Peyer's patch (tissue), 4 donors: ENCODE data around the gene NOS1AP. TPM values are rescaled to one million over a fixed set of nuclear protein-coding genes. Genes with fewer than 3 reads are reported as not detected.
"Not testable (repeated sequence)": the region's sequence is repeated elsewhere in the genome, so short reads cannot be mapped to it uniquely, and the experiment has no call there.

Source experiments
- DNase-seq, 3 donors: peaks; one replicate each; pipeline ENCODE4 v3.0.0-alpha.2; 2017 to 2019
- H3K27ac ChIP-seq, 4 donors: fragments of 200-600 bp; sonication (generic); one replicate each; pipeline ENCODE4 v1.5.1; 2016 to 2019
- H3K27me3 ChIP-seq, 2 donors: fragments of 200-600 bp; sonication (generic); one replicate each; pipeline ENCODE4 v1.5.1; 2019
- H3K36me3 ChIP-seq, 3 donors: fragments of 200-600 bp; sonication (generic); one replicate each; pipeline ENCODE4 v1.5.1; 2016 to 2019
- H3K4me1 ChIP-seq, 4 donors: fragments of 200-600 bp; sonication (generic); one replicate each; pipeline ENCODE4 v1.5.1; 2016 to 2019
- H3K4me3 ChIP-seq, 4 donors: fragments of 200-600 bp; sonication (generic); 1 replicate in 3 of 4; 2 replicates in 1 of 4; pipeline ENCODE4 v1.5.1; 2016 to 2019; ENCODE audit warnings: mild to moderate bottlenecking in 1 of 4
- H3K9me3 ChIP-seq, 4 donors: fragments of 200-600 bp; sonication (generic); one replicate each; pipeline ENCODE4 v1.5.1; 2016 to 2019; ENCODE audit warnings: mild to moderate bottlenecking in 1 of 4
- POLR2A ChIP-seq, 2 donors: fragments of 450-650 bp; IDR thresholded peaks; one replicate each; pipeline ENCODE4 v1.5.1; 2017; ENCODE audit warnings: antibody characterized with exemption in 2 of 2, mild to moderate bottlenecking in 2 of 2, moderate library complexity in 2 of 2
- total RNA-seq, 4 donors: library from RNA; depleted of rRNA; stranded (reverse); fragments of >200 nt; gene quantifications; one replicate each; pipeline ENCODE4 v1.1.0, GENCODE V29; 2016
- TF ChIP-seq, protein P1 (sequence below), 6 experiments: fragments of 450-650 bp in 4 of 6; fragments of 200-600 bp in 2 of 6; sonication (generic) in 1 of 6; IDR thresholded peaks; one replicate each; pipeline ENCODE4 v1.5.1; 2017 to 2019; ENCODE audit warnings: antibody characterized with exemption in 6 of 6, mild to moderate bottlenecking in 3 of 6, moderate library complexity in 1 of 6

Gene NOS1AP
- total RNA-seq, 4 donors from 2014 or later, result 6.3 to 18.5 (median 11.9) TPM

DNA sequence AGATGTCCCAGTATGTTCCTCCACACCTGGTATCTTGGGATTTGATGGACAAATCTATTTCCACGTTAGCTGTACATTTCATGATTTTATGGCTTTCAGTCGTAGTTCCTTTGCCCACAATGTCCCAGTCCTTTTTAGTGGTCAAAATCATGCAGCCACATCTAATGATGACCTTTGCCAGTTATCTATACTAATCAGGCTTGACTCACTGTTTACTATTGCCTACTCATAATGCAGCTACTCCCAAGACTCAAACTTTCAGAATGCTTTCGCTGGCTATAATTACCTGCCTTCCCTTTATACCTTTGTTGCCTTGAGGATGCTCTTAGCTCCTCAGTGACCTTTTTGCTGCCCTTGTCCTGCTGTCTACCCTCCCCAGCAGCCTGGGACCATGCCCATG, 6.4 kb downstream of the NOS1AP start:
- TF ChIP-seq POLR2A (IDR thresholded peaks at IDR 0.05), result no peak
- no peak for DNase-seq

DNA sequence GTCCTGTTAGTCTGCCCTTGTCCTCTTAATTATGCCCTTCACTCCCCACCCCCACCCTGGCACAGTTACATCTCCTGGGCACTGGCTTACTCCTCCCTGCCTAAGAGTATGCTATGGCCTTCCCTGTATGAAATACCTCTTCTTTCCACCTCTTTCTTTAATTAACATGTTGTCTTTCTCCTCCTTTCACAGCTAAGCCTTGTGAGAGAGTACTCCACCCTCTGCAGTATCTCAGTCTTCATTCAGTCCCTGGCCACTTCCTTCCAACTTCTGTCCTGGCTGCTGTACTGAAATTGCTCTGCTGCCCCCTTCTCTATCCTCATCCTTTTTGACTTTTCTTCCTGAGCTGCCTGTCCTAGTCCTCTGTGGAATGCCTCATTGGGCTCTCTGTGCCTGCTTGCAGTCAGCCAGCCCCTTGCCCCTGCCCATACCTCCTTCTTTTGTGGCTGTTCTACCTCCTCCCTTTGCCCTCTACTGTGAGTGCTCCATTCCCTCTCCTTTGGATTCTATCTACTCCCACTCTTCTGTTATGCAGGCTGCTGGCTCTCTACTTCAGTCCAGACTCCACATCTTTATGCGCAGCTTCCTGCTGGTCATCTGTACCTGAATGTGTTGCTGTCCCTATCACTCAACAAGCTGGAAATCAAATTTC, 8.3 kb downstream of the NOS1AP start:
- TF ChIP-seq, protein P1, sequence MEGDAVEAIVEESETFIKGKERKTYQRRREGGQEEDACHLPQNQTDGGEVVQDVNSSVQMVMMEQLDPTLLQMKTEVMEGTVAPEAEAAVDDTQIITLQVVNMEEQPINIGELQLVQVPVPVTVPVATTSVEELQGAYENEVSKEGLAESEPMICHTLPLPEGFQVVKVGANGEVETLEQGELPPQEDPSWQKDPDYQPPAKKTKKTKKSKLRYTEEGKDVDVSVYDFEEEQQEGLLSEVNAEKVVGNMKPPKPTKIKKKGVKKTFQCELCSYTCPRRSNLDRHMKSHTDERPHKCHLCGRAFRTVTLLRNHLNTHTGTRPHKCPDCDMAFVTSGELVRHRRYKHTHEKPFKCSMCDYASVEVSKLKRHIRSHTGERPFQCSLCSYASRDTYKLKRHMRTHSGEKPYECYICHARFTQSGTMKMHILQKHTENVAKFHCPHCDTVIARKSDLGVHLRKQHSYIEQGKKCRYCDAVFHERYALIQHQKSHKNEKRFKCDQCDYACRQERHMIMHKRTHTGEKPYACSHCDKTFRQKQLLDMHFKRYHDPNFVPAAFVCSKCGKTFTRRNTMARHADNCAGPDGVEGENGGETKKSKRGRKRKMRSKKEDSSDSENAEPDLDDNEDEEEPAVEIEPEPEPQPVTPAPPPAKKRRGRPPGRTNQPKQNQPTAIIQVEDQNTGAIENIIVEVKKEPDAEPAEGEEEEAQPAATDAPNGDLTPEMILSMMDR (IDR thresholded peaks at IDR 0.05), result no peak
- TF ChIP-seq POLR2A (IDR thresholded peaks at IDR 0.05), result no peak
- H3K9me3 ChIP-seq, result no peaks in the 10 kb centered on the region
- H3K36me3 ChIP-seq, result no peaks in the 10 kb centered on the region
- H3K27me3 ChIP-seq, result no peaks in the 10 kb centered on the region
- H3K4me1 ChIP-seq, result peaks cover 0 to 7% (median 0%) of the 10 kb centered on the region in 4 donors
- no peak overlapping the region for H3K27ac ChIP-seq
- no peak overlapping the region for H3K4me3 ChIP-seq
- DNase-seq, result no peak

More for the DNA sequence above, 6.4 kb downstream of the NOS1AP start:
- H3K4me1 ChIP-seq, result peaks cover 0 to 13% (median 0%) of the 10 kb centered on the region in 4 donors
- no peaks in the 10 kb centered on the region for H3K36me3 ChIP-seq
- no peak overlapping the region for H3K27ac ChIP-seq
- no peaks in the 10 kb centered on the region for H3K9me3 ChIP-seq
- H3K4me3 ChIP-seq, result no peak overlapping the region
- H3K27me3 ChIP-seq, result no peaks in the 10 kb centered on the region

DNA sequence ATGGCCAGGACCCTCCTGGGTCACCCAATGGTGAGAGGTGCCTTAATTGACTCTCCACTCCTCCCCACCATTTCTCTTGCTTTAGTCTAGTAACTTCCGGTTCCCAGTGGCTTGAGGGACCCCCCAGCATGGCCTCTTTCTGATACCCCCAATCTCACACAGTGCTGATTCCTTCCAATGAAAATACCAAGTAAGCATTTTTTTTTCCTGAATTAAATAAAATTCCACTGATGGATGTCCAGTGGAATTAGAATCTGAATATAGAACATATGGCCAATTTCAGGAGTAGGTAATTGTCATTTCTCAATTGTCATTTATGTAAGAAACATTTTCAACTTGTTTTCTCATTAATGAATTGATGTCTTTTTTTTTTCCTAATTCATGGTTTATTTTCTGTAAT, 9.5 kb downstream of the NOS1AP start:
- H3K4me3 ChIP-seq, result no peak overlapping the region
- no peak overlapping the region for H3K27ac ChIP-seq
- no peaks in the 10 kb centered on the region for H3K27me3 ChIP-seq
- no peak for TF ChIP-seq POLR2A (IDR thresholded peaks at IDR 0.05)
- TF ChIP-seq, protein P1 (IDR thresholded peaks at IDR 0.05), result no peak
- H3K9me3 ChIP-seq, result no peaks in the 10 kb centered on the region
- no peak for DNase-seq
- peaks cover 0 to 7% (median 0%) of the 10 kb centered on the region in 4 donors for H3K4me1 ChIP-seq
- no peaks in the 10 kb centered on the region for H3K36me3 ChIP-seq

DNA sequence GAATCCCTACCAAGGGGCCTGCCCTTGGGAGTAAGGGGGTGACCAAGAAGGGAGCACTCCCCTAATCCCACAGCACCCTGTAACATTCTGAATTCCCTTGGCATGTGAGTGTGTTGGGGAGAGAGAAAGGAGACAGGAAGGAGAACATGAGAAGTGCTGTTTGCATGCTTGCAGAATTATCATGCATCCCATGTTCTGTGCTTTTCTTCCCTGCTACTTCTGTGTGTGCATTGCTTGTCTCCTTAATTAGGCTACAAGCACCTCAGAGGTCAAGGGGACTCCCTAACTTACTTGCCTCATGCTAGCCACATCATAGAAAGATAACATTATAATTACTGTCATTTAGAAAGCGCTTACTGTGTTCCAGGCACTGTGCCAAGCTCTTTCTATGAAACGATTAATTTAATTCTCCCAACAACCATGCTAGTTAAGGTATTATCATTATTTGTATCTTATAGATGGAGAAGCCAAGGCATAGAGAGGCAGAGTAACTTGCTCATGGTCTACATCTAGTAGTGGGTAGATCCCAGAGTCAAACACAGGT, 11.1 kb downstream of the NOS1AP start:
- H3K36me3 ChIP-seq, result no peaks in the 10 kb centered on the region
- H3K4me1 ChIP-seq, result peaks cover 0 to 7% (median 0%) of the 10 kb centered on the region in 4 donors
- H3K27ac ChIP-seq, result no peak overlapping the region
- no peaks in the 10 kb centered on the region for H3K9me3 ChIP-seq
- DNase-seq, result no peak
- TF ChIP-seq, protein P1 (IDR thresholded peaks at IDR 0.05), result no peak
- TF ChIP-seq POLR2A (IDR thresholded peaks at IDR 0.05), result no peak
- H3K27me3 ChIP-seq, result no peaks in the 10 kb centered on the region
- no peak overlapping the region for H3K4me3 ChIP-seq

DNA sequence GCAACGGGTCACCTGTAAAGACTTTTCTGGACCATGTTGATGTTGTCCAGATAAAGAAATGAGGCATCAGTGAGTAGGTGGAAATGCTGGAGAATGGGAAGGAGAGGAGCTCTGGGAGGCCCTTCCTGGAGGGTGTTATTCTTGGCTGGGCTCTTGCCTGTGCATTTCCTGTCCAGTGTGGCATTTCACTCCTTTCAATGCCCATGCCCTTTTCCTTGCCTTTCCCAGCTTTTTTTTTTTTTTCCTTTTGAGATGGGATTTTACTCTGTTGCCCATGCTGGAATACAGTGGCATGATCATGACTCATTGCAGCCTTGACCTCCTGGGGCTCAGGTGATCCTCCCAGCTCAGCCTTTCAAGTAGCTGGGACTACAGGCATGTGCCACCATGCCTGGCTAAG, 11.8 kb downstream of the NOS1AP start:
- Histone ChIP-seq H3K36me3 (no peaks in the 10 kb centered on the region), H3K27me3 (no peaks in the 10 kb centered on the region), H3K27ac (no peak overlapping the region), H3K4me3 (no peak overlapping the region), H3K9me3 (no peaks in the 10 kb centered on the region), H3K4me1 (peaks cover 0 to 7% (median 0%) of the 10 kb centered on the region in 4 donors)
- TF ChIP-seq, protein P1 (IDR thresholded peaks at IDR 0.05), result no peak
- TF ChIP-seq POLR2A (IDR thresholded peaks at IDR 0.05), result no peak
- DNase-seq, result no peak

DNA sequence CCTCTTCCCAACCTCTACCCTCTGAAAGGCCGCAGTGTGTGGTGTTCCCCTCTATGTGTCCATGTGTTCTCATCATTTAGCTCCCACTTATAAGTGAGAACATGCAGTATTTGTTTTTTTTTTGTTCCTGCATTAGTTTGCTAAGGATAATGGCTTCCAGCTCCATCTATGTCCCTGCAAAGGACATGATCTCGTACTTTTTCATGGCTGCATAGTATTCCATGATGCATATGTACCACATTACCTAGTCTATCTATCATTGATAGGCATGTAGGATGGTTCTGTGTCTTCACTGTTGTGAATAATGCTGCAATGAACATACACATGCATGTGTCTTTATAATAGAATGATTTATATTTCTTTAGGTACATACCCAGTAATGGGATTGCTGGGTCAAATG, 12.6 kb downstream of the NOS1AP start:
- not testable (repeated sequence) for DNase-seq, H3K27me3 ChIP-seq, H3K27ac ChIP-seq, H3K4me1 ChIP-seq, H3K4me3 ChIP-seq, H3K9me3 ChIP-seq, H3K36me3 ChIP-seq
